Heart right ventricle (tissue), 16 donors: Measurements from ENCODE around the gene TBK1. TPM values are rescaled to one million over a fixed set of nuclear protein-coding genes. Genes with fewer than 3 reads are reported as not detected.

Experiments
- ATAC-seq, 8 donors: fragments of 200-7000 bp; cut with Tn5 transposase; one replicate each; pipeline ENCODE4 v1.9.1; 2020; ENCODE audit warnings: mild to moderate bottlenecking in 8 of 8, moderate library complexity in 8 of 8, moderate number of reproducible peaks in 1 of 8
- DNase-seq, 2 donors: peaks; one replicate each; pipeline ENCODE4 v3.0.0-alpha.2; 2020
- H3K27ac ChIP-seq, 10 donors: fragments of 200-600 bp; sonication (generic) in 2 of 10; one replicate each; pipeline versions ENCODE4 v1.5.0 to v1.8.0; 2020 to 2022; ENCODE audit warnings: mild to moderate bottlenecking in 3 of 10
- H3K27me3 ChIP-seq, 7 donors: fragments of 200-600 bp; one replicate each; pipeline ENCODE4 v1.8.0; 2021 to 2022; ENCODE audit warnings: mild to moderate bottlenecking in 2 of 7
- H3K36me3 ChIP-seq, 9 donors: fragments of 200-600 bp; sonication (generic) in 1 of 9; one replicate each; pipeline versions ENCODE4 v1.5.0 to v1.8.0; 2020 to 2022; ENCODE audit warnings: mild to moderate bottlenecking in 2 of 9
- H3K4me1 ChIP-seq, 9 donors: fragments of 200-600 bp; sonication (generic) in 1 of 9; one replicate each; pipeline versions ENCODE4 v1.5.0 to v1.8.0; 2020 to 2022; ENCODE audit warnings: mild to moderate bottlenecking in 4 of 9
- H3K4me3 ChIP-seq, 10 donors: fragments of 200-600 bp; sonication (generic) in 2 of 10; one replicate each; pipeline versions ENCODE4 v1.5.0 to v1.8.0; 2020 to 2022; ENCODE audit warnings: mild to moderate bottlenecking in 7 of 10, moderate library complexity in 2 of 10
- H3K9me3 ChIP-seq, 11 donors: fragments of 200-600 bp in 10 of 11; sonication (generic) in 2 of 11; one replicate each; pipeline versions ENCODE4 v1.5.0 to v1.8.0; 2013 to 2022; ENCODE audit warnings: mild to moderate bottlenecking in 2 of 11, control low read depth in 1 of 11, moderate library complexity in 1 of 11
- WGBS, 2 donors: extraction: QIAGEN DNeasy Blood & Tissue Kit; methylation state at CpG; one replicate each; pipeline ENCODE4 v1.1.7; 2013; ENCODE audit warnings: inconsistent platforms in 1 of 2; 5-methylcytosine and 5-hydroxymethylcytosine counted together
- intact Hi-C, 10 donors: fragments of 100-400 bp; cut with DNase I; formaldehyde crosslinking; loops; one replicate each; pipeline versions ENCODE4 v1.11.1 to v1.14.2; 2022
- polyA plus RNA-seq, 2 donors: library from polyadenylated mRNA; stranded (reverse); fragments of 200-250 nt; gene quantifications; one replicate each; pipeline ENCODE4 v1.2.3, GENCODE V29; 2013
- total RNA-seq, 10 donors: library from RNA; stranded (reverse); fragmentation: NEBNext Ultra II Directional in 3 of 10; extraction: Animal tissue kit (Norgen Biotek cat#: 25700) in 3 of 10; gene quantifications; one replicate each; pipeline versions ENCODE4 v1.2.1 to v1.2.4, GENCODE V29; 2021 to 2023
- TF ChIP-seq, protein P1 (sequence below), 9 donors: fragments of 200-600 bp; sonication (generic) in 2 of 9; IDR thresholded peaks; one replicate each; pipeline versions ENCODE4 v1.5.0 to v1.8.0; 2021 to 2022; ENCODE audit warnings: antibody characterized with exemption in 9 of 9, mild to moderate bottlenecking in 5 of 9, moderate library complexity in 1 of 9
- donor health status: Arrhythmogenic right ventricular cardiomyopathy.
- donor health status: ischemic (EF 13 %, LVEDD 7.1; RV severe dilation, severe dysfunction).
- donor health status: healthy with polysubstance abuse.
- donor health status: DM: no; HTN: yes; CAD: no.
- donor health status: DM: no; HTN: no; CAD: no.
- donor health status: ischemic (EF 25% LVEDD 6.9; RV normal size, moderate dysfunction).
- donor health status: ischemic (EF 25% LVEDD 5.7; RV mildly dilated, moderate dysfunction).
- donor health status: healthy.
- donor health status: DM: yes; HTN: yes; CAD: no.
- donor health status: Ischemic cardiomyopathy.
- donor health status: ischemic (EF 35%, LVEDD 5.7; RV mildly dilated, moderate dysfunction).
- donor health status: nonischemic (EF 11% LVEDD 7.7; RV severe dilation, severe dysfunction).
- donor health status: DM: yes; HTN: yes; CAD: no.
- donor health status: PGD.
- donor health status: ischemic (EF 29% LVEDD 5.4; RV normal size, mild dysfunction).
- donor health status: nonischemic (EF 23%, LVEDD 6.1; RV moderate dilation, normal function).

The TBK1 gene
- total and polyA plus RNA-seq, 12 donors = 8.2 to 15.1 (median 10.5) TPM

DNA sequence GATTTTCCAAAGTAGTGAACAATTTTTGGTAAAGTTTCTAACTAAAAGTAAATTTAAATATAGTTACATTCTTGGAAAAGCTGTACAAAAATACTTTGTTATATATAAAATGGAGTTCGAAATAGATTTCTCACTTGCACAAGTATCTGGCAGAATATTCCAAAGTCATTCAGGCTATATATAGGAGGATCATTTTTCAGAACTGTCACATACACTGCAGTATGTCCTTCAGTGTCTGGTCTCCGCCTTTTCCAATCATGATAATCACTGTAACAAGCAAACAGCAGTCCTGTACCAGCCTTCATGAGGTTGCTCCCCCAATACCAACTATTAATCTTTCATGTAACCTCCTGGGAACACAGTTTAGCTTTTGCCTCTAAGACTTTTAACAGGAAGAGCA lies 18.6 kb downstream of the TBK1 start:
- H3K4me3 ChIP-seq = no peak overlapping the region
- TF ChIP-seq, protein P1, sequence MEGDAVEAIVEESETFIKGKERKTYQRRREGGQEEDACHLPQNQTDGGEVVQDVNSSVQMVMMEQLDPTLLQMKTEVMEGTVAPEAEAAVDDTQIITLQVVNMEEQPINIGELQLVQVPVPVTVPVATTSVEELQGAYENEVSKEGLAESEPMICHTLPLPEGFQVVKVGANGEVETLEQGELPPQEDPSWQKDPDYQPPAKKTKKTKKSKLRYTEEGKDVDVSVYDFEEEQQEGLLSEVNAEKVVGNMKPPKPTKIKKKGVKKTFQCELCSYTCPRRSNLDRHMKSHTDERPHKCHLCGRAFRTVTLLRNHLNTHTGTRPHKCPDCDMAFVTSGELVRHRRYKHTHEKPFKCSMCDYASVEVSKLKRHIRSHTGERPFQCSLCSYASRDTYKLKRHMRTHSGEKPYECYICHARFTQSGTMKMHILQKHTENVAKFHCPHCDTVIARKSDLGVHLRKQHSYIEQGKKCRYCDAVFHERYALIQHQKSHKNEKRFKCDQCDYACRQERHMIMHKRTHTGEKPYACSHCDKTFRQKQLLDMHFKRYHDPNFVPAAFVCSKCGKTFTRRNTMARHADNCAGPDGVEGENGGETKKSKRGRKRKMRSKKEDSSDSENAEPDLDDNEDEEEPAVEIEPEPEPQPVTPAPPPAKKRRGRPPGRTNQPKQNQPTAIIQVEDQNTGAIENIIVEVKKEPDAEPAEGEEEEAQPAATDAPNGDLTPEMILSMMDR (IDR thresholded peaks at IDR 0.05) = no peak
- H3K4me1 ChIP-seq = peaks cover 0 to 25% (median 5%) of the 10 kb centered on the region in 9 donors
- no peak for DNase-seq
- peak overlapping the region in 1 of 10 donors; percentile 39 for H3K27ac ChIP-seq
- peaks cover 0 to 3% (median 1%) of the 10 kb centered on the region in 11 donors for H3K9me3 ChIP-seq
- no peaks in the 10 kb centered on the region for H3K27me3 ChIP-seq
- peak in 3 of 8 donors; percentile 27 to 55 (median 54) for ATAC-seq
- WGBS, 2 donors = 61 to 65% methylated on average over 2 of the region's 2 CpGs
- intact Hi-C loops = no loop called here
- peaks cover 0 to 100% (median 50%) of the 10 kb centered on the region in 9 donors for H3K36me3 ChIP-seq

- Histone ChIP-seq H3K4me3 (no peak overlapping the region), H3K27ac (no peak overlapping the region), H3K27me3 (no peaks in the 10 kb centered on the region), H3K4me1 (peaks cover 0 to 25% (median 5%) of the 10 kb centered on the region in 9 donors), H3K9me3 (peaks cover 0 to 20% (median 14%) of the 10 kb centered on the region in 11 donors), H3K36me3 (peaks cover 0 to 100% (median 47%) of the 10 kb centered on the region in 9 donors)
- intact Hi-C loops = no loop called here
- no peak for DNase-seq
- TF ChIP-seq, protein P1 (IDR thresholded peaks at IDR 0.05) = no peak
- ATAC-seq = no peak
- 97 to 98% methylated on average over 2 of the region's 2 CpGs for WGBS, 2 donors
Measured at GRCh38 chr12:64473176-64473575, 21.3 kb downstream of the TBK1 start.

DNA sequence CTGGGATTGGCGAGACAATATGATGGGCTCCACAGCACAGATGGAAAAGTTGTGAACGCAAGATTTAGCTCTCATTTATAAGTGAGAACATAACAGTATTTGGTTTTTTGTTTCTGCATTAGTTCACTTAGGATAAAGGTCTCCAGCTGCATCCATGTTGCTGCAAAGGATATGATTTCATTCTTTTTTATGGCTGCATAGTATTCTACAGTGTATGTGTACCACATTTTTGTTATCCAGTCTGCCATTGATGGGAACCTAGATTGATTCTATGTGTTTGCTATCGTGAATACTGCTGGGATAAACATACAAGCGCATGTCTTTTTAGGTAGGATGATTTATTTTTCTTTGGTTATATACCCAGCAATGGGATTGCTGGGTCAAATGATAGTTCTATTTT lies 23.6 kb downstream of the TBK1 start:
- H3K4me3 ChIP-seq = no peak overlapping the region
- peaks cover 0 to 20% (median 14%) of the 10 kb centered on the region in 11 donors for H3K9me3 ChIP-seq
- peaks cover 0 to 100% (median 35%) of the 10 kb centered on the region in 9 donors for H3K36me3 ChIP-seq
- no peaks in the 10 kb centered on the region for H3K27me3 ChIP-seq
- intact Hi-C loops = no loop called here
- TF ChIP-seq, protein P1 (IDR thresholded peaks at IDR 0.05) = no peak
- ATAC-seq = no peak
- whole genome bisulfite sequencing, 2 donors = 99 to 100% methylated on average over 4 of the region's 4 CpGs
- H3K4me1 ChIP-seq = peaks cover 0 to 5% (median 3%) of the 10 kb centered on the region in 9 donors
- no peak for DNase-seq
- H3K27ac ChIP-seq = no peak overlapping the region

DNA sequence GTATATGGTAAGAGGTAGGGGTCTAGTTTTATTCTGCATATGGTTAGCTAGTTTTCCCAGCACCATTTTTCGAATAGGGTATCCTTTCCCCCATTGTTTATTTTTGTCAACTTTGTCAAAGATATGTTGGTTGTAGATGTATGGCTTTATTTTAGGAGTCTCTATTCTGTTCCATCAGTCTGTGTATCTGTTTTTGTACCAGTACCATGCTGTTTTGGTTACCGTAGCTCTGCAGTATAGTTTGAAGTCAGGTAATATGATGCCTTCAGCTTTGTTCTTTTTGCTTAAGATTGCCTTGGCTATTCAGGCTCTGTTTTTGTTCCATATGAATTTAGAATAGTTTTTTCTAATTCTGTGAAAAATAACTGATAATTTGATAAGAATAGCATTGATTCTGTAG lies 24.9 kb downstream of the TBK1 start:
- DNase-seq (no peak), ATAC-seq (no peak)
- Histone ChIP-seq H3K4me3 (no peak overlapping the region), H3K27ac (no peak overlapping the region), H3K9me3 (peaks cover 0 to 20% (median 14%) of the 10 kb centered on the region in 11 donors), H3K36me3 (peaks cover 0 to 100% (median 35%) of the 10 kb centered on the region in 9 donors), H3K4me1 (no peaks in the 10 kb centered on the region), H3K27me3 (no peaks in the 10 kb centered on the region)
- intact Hi-C loops = no loop called here
- TF ChIP-seq, protein P1 (IDR thresholded peaks at IDR 0.05) = no peak
- 99 to 100% methylated on average over 2 of the region's 2 CpGs for WGBS, 2 donors
